HG03064 (cell line): ENCODE measurements around the gene RESP18.

Experiments used
- ATAC-seq: cut with Tn5 transposase; IDR thresholded peaks from one replicate; pipeline ENCODE4 v1.9.1; 2021; ENCODE audit warnings: low read depth; ENCODE audit not compliant: unreplicated experiment

Gene RESP18

GRCh38 chr2:219332542-219332941 is at the start of gene RESP18:
Gene RESP18 (minus strand): TSS chr2:219332744.
- ATAC-seq: no peak

DNA sequence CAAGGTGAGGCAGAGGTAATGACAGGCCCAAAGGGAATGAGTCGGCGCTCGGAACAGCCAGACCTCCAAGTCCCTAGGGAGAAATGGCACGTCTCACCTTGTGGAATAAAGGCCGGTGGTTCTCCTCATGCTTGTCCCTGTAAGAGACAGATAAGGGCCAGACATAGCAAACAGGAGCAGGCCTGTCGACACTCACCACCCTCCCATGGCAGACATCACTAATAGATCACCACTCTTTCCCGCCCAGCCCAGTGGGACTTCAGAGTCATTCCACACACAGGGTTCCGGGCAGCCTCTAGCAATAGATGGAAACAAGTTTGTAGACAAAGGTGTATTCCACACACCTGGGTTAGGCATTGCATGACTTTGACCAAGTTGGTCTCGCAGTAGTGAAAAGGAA is 48.9 kb upstream of the RESP18 start:
- ATAC-seq: no peak

DNA sequence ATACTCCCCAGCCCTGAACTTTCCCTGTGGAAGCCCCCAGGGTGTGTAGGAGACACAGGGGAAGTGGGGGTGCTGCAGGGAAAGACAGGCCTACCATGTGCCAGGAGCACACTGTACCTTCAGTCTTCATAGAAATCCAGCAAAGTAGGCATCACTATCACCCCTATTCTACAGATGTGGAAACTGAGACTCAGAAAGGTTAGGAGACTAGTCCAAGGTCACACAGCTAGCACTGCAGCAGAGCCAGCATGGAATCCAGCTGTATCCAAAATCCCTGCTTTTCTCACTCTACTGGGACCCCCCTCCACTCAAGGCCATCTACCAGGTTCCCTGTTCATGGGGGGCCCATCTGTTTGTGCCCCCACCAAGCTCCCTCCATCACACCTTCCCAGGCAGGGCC is 48.4 kb upstream of the RESP18 start:
- no peak for ATAC-seq

DNA sequence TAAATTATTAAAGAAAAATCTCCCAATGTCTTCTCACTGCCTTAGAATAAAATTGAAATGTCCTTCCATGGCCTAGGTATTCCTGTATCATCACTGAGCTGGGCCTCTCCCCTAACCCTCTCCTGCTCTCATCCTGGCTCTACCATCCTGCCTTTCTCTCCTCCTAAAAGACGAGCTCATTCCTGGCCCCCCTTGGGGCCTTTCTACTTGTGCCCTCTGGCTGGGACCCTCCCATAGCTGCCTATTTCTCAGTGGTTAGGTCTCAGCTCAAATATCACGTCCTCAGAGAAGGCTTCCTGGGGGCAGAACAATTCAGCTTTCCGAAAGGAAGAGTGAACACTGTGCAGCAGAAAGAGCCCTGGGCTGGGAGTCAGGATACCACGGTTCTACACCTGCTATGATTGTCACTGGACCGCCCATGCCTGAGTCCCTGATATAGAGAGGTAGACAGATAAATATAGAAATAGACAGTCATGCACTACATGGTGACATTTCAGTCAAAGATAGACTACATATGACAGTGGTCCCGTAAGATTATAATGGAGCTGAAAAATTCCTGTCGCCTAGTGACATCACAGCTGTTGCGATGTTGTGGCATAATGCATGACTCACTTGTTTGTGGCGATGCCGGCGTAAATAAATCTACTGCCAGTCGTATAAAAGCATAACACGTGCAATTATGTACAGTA is 45.8 kb upstream of the RESP18 start:
- ATAC-seq: no peak

- no peak for ATAC-seq
Observed at GRCh38 chr2:219369447-219369861, 36.9 kb upstream of the RESP18 start.

GRCh38 chr2:219368690-219369191 is 36.2 kb upstream of the RESP18 start:
- ATAC-seq: no peak

DNA sequence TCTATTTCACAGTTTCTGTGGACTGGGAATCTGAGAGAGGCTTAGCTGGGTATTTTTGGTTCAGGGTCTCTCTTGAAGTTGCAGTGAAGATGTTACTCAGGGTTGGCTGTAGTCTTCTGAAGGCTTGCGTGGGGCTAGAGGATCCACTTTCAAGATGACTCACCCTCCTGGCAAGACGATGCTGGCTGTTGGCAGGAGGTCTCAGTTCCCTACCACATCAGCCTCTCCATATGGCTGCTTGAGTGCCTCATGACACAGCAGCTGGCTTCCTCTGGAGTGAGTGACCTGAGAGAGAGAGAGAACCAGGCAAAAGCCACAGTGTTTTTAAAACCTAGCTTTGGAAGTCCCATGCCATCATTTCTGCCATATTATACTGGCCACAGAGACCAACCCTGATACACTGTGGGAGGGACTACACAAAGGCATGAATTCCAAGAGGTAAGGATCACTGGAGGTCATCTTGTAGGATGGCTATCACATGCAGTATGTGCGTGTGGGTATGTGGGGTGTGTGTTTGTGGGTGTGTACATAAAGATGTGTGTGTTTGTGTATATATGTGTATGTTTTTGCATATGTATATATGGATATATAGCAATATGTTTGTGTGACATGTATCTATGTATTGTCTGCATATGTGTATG is 30.1 kb upstream of the RESP18 start:
- peak; percentile 69 for ATAC-seq

DNA sequence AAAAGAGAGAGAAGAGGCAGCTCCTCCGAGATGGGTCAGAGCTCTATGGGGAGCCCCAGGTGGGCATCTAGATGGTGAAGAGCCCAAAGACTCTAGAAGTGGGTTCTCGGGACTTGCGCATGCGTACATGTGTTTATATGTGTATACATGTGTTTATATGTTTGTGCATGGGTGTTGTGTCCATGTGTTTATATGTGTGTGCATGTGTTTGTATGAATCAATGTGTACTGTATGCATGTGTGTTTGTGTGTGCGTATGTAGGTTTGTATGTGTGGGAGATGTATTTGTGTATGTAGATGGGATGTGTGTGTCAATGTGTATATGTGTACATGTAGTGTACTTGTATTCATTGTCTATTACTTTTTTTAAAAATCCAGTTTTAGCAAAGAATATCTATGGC is 29.5 kb upstream of the RESP18 start:
- no peak for ATAC-seq

GRCh38 chr2:219358170-219359075 is 25.9 kb upstream of the RESP18 start:
- no peak for ATAC-seq

DNA sequence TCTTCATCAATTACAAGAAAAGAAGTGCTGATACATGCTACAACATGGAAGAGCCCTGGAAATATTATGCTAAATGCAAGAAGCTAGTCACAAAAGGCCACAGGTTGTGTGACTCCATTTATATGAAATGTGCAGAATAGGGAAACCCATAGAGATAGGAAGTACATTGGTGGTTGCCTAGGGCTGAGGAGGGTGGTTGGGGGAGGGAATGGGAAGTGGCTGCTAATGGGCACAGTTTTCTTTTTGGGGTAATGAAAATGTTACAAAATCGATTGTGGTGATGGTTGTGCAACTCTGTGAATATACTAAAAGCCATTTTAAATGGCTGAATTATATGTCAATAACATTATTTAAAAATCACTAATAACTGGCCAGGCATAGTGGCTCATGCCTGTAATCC is 24.3 kb upstream of the RESP18 start:
- no peak for ATAC-seq

DNA sequence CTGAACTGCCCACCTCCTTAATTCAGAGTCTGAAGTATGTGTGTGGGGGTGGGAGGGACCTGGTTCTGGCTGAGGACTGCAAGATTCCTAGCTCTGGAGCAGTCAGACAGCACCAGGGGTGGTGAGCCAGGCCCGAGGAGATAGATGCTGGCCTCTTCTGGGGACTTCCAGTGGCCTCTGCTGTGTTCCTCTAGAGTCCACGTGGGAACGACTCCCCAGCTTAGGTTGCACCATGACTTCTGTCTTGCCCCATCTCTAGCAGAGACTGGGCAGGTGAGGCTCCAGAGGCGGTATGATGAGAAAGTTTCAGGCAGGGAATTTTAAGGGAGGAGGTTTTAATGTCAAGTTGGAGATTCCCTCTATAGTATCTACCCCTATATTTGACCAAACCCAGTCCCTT is 22.0 kb upstream of the RESP18 start:
- ATAC-seq: no peak

GRCh38 chr2:219353129-219353528 is 20.6 kb upstream of the RESP18 start:
- no peak for ATAC-seq

- ATAC-seq: no peak
Observed at GRCh38 chr2:219352448-219353023, 20.0 kb upstream of the RESP18 start.

DNA sequence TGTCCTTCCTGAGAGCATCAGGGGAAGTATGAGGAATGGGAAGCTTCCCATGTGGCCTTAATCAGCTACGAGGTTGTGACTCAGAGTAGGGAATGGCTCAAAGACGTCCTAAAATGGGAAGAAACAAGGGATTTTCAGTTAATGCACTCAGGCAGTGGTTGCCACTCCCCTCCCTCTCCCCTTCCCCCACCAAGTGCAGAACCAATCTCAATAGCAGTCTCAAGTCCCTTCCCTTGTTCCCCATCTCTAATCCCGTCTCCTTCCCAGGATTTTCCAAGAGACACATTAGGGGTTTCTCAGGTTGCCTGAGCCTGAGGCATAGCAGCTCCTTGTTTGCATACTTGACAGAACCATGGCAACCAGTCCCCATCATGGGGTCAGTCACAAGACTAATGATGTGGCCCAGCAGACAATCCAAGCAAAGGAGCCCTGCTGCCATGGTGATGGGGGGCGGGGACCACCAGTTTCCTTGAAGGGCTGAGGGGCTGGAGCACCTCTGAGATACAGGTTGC is 18.2 kb upstream of the RESP18 start:
- ATAC-seq: no peak

DNA sequence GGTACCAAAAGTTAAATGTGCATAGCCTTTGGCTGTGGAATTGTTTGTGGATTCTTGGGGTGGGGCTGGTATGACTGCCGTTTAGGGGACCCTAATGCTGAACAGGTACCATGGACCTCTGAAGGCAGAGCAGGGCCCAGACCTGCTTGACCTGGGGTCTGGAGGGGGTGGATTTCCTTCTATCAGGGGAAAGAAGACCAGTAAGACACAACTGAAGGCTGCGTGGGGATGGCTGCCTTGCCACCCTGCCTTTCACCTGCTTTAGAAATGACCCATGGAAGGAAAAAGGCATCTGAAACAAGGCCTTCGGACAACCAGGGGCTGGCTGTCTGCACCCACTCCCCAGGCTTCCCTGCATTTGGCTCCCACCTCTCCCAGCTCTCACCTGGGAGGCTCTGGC is 17.7 kb upstream of the RESP18 start:
- ATAC-seq: no peak

DNA sequence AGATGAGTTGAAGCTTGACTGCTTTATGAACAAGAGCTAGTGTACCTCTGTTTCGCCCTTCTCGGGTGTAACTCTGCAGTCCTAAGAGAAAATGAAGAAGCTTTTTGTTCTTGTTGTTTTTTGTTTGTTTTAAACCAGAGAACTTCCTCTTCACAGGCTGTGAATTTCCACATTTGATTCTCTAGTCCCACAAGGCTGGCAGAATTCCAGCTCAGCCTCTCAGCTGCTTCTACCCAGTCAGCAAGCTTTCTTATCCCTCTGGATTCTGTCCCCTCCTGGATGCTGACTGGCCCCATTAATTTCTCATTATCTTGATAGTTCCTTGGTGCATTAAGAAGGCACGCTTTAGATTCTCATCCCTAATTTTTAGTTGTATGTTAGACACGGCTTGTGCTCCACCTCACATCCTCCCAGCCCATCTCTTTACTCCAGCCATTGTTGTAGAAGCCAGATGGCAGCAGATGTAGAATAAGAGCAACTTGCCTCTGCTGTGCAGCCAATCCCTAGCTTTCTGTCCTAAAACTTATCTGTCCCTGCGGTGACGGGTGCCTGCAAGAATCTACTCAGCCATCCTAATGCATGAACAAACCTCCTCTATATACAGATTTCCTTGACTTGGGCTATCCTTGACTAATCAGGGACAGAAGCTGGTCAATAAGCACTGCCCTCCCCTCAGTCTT is 12.3 kb upstream of the RESP18 start:
- no peak for ATAC-seq

DNA sequence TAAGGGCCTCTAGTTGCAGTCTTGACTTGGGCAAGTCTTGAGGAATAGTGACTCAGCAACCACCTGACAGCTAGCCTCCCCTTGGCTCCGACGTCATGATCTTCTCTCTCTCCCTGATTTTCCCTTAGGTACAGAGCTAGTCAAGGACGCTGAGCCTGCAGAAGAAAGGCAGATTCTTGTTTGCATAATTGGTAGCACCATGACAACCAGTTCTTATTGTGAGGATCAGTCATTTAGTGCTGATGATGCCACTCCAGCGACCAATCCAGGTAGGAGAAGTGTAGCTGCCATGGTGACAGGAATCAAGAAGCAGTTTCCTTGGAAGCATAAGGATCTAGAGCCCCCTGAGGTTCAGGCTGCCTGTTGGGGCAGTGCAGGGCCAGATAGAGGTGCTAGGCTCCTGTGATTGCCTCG is 2.8 kb upstream of the RESP18 start:
- ATAC-seq: no peak

- no peak for ATAC-seq
Observed at GRCh38 chr2:219334076-219334475, 1.5 kb upstream of the RESP18 start.

- no peak for ATAC-seq
Observed at GRCh38 chr2:219331560-219332213, 857 bp downstream of the RESP18 start.

- no peak for ATAC-seq
Observed at GRCh38 chr2:219327719-219328118, 4.8 kb downstream of the RESP18 start.
